Keratinocyte (primary cell): ENCODE measurements around the gene NRG3. TPM values are rescaled to one million over a fixed set of nuclear protein-coding genes. Genes with fewer than 3 reads are reported as not detected.

Experiments
- DNase-seq: peaks from one replicate; pipeline ENCODE4 v3.0.0-alpha.2; 2011; ENCODE audit warnings: low read depth, missing footprints, low spot score
- FAIRE-seq: peaks from 2 replicates; lab custom pipeline; 2011; peaks lifted over from hg19 to GRCh38; lab: Jason Lieb, UNC
- H2AFZ ChIP-seq: 2 replicates; pipeline ENCODE4 v1.6.0; 2012; ENCODE audit warnings: low read length, control low read depth, inconsistent platforms; ENCODE audit not compliant: control insufficient read depth
- H3K27ac ChIP-seq: 2 replicates; pipeline ENCODE4 v1.5.1; 2011; ENCODE audit warnings: low read length; ENCODE audit not compliant: control insufficient read depth, insufficient read depth
- H3K27me3 ChIP-seq: 3 replicates; pipeline ENCODE4 v1.6.0; 2011; ENCODE audit warnings: low read length; ENCODE audit not compliant: control insufficient read depth, insufficient read depth; ENCODE audit errors: extremely low read depth
- H3K36me3 ChIP-seq, 2 experiments: 2 replicates in 1 of 2; 3 replicates in 1 of 2; pipeline ENCODE4 v1.5.1; 2011; ENCODE audit warnings: low read length in 2 of 2, mild to moderate bottlenecking in 1 of 2; ENCODE audit not compliant: control insufficient read depth in 2 of 2, insufficient read depth in 2 of 2; ENCODE audit errors: extremely low read depth in 1 of 2
- H3K4me1 ChIP-seq: 3 replicates; pipeline ENCODE4 v1.5.1; 2011; ENCODE audit warnings: low read length; ENCODE audit not compliant: control insufficient read depth, insufficient read depth; ENCODE audit errors: extremely low read depth
- H3K4me2 ChIP-seq: 3 replicates; pipeline ENCODE4 v1.6.0; 2011; ENCODE audit warnings: low read depth, low read length; ENCODE audit not compliant: control insufficient read depth, insufficient read depth; ENCODE audit errors: extremely low read depth
- H3K4me3 ChIP-seq, 3 experiments: fragments of 200-600 bp in 1 of 3; sonication (generic) in 1 of 3; 2 replicates in 2 of 3; 3 replicates in 1 of 3; pipeline ENCODE4 v1.5.1; 2011 to 2016; ENCODE audit warnings: low read length in 3 of 3, mild to moderate bottlenecking in 3 of 3, control low read depth in 2 of 3, inconsistent platforms in 1 of 3, low read depth in 1 of 3, mixed read lengths in 1 of 3, mixed run types in 1 of 3, moderate library complexity in 1 of 3; ENCODE audit not compliant: control insufficient read depth in 2 of 3, insufficient read depth in 2 of 3; ENCODE audit errors: extremely low read depth in 1 of 3
- H3K79me2 ChIP-seq: 2 replicates; pipeline ENCODE4 v1.6.0; 2012; ENCODE audit warnings: low read length; ENCODE audit not compliant: control insufficient read depth, insufficient read depth
- H3K9ac ChIP-seq: 3 replicates; pipeline ENCODE4 v1.6.0; 2011; ENCODE audit warnings: low read length; ENCODE audit not compliant: control insufficient read depth, insufficient read depth; ENCODE audit errors: extremely low read depth
- H3K9me1 ChIP-seq: 3 replicates; pipeline ENCODE4 v1.6.0; 2011; ENCODE audit warnings: low read length; ENCODE audit not compliant: control insufficient read depth, insufficient read depth; ENCODE audit errors: extremely low read depth
- H3K9me3 ChIP-seq: 2 replicates; pipeline ENCODE4 v1.5.1; 2012; ENCODE audit warnings: low read depth, low read length; ENCODE audit not compliant: control insufficient read depth
- H4K20me1 ChIP-seq: 3 replicates; pipeline ENCODE4 v1.6.0; 2011; ENCODE audit warnings: low read length; ENCODE audit not compliant: control insufficient read depth, insufficient read depth; ENCODE audit errors: extremely low read depth
- CTCF ChIP-seq, 3 experiments: IDR thresholded peaks in 1 of 3; conservative IDR thresholded peaks in 1 of 3; optimal IDR thresholded peaks in 1 of 3; 2 replicates in 2 of 3; 3 replicates in 1 of 3; pipeline versions ENCODE3 to v1.5.1; 2011; ENCODE audit warnings: low read length in 3 of 3, mild to moderate bottlenecking in 3 of 3, moderate library complexity in 2 of 3, control low read depth in 1 of 3, inconsistent platforms in 1 of 3; ENCODE audit not compliant: insufficient read depth in 2 of 3; ENCODE audit errors: extremely low read depth in 1 of 3
- EZH2 ChIP-seq: IDR thresholded peaks from one replicate; pipeline ENCODE4 v1.6.1; 2012; ENCODE audit warnings: inconsistent platforms, mild to moderate bottlenecking, low read length, moderate library complexity
- dilution Hi-C: fragments of 300-500 bp; cut with MboI; formaldehyde crosslinking; loops from one replicate; pipeline ENCODE4 v1.7.0; 2020; ENCODE audit warnings: low sequenced_read_pairs; ENCODE audit not compliant: extremely low pct_ligation_motif_present
- polyA plus RNA-seq, 5 experiments: library from polyadenylated mRNA; depleted of rRNA in 3 of 5; stranded (reverse) in 3 of 5; stranded (forward) in 1 of 5; unstranded in 1 of 5; fragments of >200 nt; gene quantifications; 1 replicate in 1 of 5; 2 replicates in 3 of 5; 3 replicates in 1 of 5; pipeline versions ENCODE4 v1.2.1 to v1.2.3, GENCODE V29; 2011 to 2012; ENCODE audit warnings: missing spikeins in 2 of 5, low read depth in 1 of 5, low replicate concordance in 1 of 5

Gene NRG3
- polyA plus RNA-seq, 1 donor (not counting 4 experiments of a cell fraction or from before 2014, with no cell fraction given), result not detected

- H3K4me2 ChIP-seq, result no peak overlapping the region
- dilution Hi-C loops, result no loop called here
Measured at GRCh38 chr10:82089327-82089726, 214.3 kb downstream of the NRG3 start.

GRCh38 chr10:82091413-82091812 lies 216.4 kb downstream of the NRG3 start:
- DNase-seq (no peak), FAIRE-seq (no peak)
- Histone ChIP-seq H3K27ac (no peak overlapping the region), H3K79me2 (no peaks in the 10 kb centered on the region), H3K27me3 (no peaks in the 10 kb centered on the region), H3K9me1 (no peaks in the 10 kb centered on the region), H3K4me2 (no peak overlapping the region), H3K4me3 (no peak overlapping the region), H3K9me3 (no peaks in the 10 kb centered on the region), H3K36me3 (no peaks in the 10 kb centered on the region), H3K9ac (no peak overlapping the region), H2AFZ (no peak overlapping the region), H4K20me1 (no peaks in the 10 kb centered on the region), H3K4me1 (no peaks in the 10 kb centered on the region)
- dilution Hi-C loops, result no loop called here
- TF ChIP-seq CTCF (optimal IDR thresholded peaks at IDR 0.05 in 1 of 3, IDR thresholded peaks at IDR 0.05 in 1 of 3, conservative IDR thresholded peaks at IDR 0.05 in 1 of 3; ENCODE audit: extremely low read depth in 1 of 3, insufficient read depth in 2 of 3, low read length in 3 of 3) (no peak), EZH2 (no peak)

More at GRCh38 chr10:82089327-82089726, 214.3 kb downstream of the NRG3 start:
- no peak for TF ChIP-seq CTCF (optimal IDR thresholded peaks at IDR 0.05 in 1 of 3, IDR thresholded peaks at IDR 0.05 in 1 of 3, conservative IDR thresholded peaks at IDR 0.05 in 1 of 3; ENCODE audit: extremely low read depth in 1 of 3, insufficient read depth in 2 of 3, low read length in 3 of 3)
- TF ChIP-seq EZH2, result no peak
- Histone ChIP-seq H3K27ac (no peak overlapping the region), H4K20me1 (no peaks in the 10 kb centered on the region), H3K4me3 (no peak overlapping the region), H3K9ac (no peak overlapping the region), H3K4me1 (no peaks in the 10 kb centered on the region), H2AFZ (no peak overlapping the region), H3K9me3 (no peaks in the 10 kb centered on the region), H3K36me3 (no peaks in the 10 kb centered on the region), H3K27me3 (no peaks in the 10 kb centered on the region), H3K79me2 (no peaks in the 10 kb centered on the region), H3K9me1 (no peaks in the 10 kb centered on the region)
- DNase-seq (no peak), FAIRE-seq (no peak)
